AG04450 (cell line): ENCODE data around the gene FNDC3B. TPM values are rescaled to one million over a fixed set of nuclear protein-coding genes. Genes with fewer than 3 reads are reported as not detected.

Source experiments
- CTCF ChIA-PET: fragments of 300-600, 350-600 bp; formaldehyde crosslinking; extraction: SDS; loops from one replicate; lab custom pipeline; 2022; ENCODE audit warnings: antibody characterized with exemption, inconsistent platforms; lab: Charles Lee
- POLR2A ChIA-PET: fragments of 350-600 bp; formaldehyde crosslinking; extraction: SDS; loops from one replicate; lab custom pipeline; 2021; ENCODE audit warnings: antibody characterized with exemption, inconsistent platforms; lab: Yijun Ruan, JAX
- DNase-seq: peaks from one replicate; pipeline ENCODE4 v3.0.0-alpha.2; 2011; ENCODE audit warnings: low read depth, low spot score
- H3K27ac ChIP-seq: one replicate; pipeline ENCODE4 v1.5.1; 2012; ENCODE audit warnings: low read depth, low read length, control low read depth
- H3K27me3 ChIP-seq: one replicate; pipeline ENCODE4 v1.6.0; 2012; ENCODE audit warnings: low read length; ENCODE audit not compliant: control insufficient read depth, insufficient read depth
- H3K4me3 ChIP-seq: 2 replicates; pipeline ENCODE4 v1.5.1; 2011; ENCODE audit warnings: mild to moderate bottlenecking, low read depth, low read length, control low read depth
- H3K9me3 ChIP-seq: 2 replicates; pipeline ENCODE4 v1.5.1; 2012; ENCODE audit warnings: low read length; ENCODE audit not compliant: control insufficient read depth, insufficient read depth
- CTCF ChIP-seq: IDR thresholded peaks from 2 replicates; pipeline ENCODE4 v1.5.1; 2011; ENCODE audit warnings: low read depth, low read length, control low read depth, inconsistent platforms
- polyA plus RNA-seq: library from polyadenylated mRNA; depleted of rRNA; stranded (reverse); fragments of >200 nt; gene quantifications from 2 replicates; pipeline ENCODE4 v1.2.3, GENCODE V29; 2011

Gene FNDC3B
- polyA plus RNA-seq, 1 experiment = 39.5 TPM

DNA sequence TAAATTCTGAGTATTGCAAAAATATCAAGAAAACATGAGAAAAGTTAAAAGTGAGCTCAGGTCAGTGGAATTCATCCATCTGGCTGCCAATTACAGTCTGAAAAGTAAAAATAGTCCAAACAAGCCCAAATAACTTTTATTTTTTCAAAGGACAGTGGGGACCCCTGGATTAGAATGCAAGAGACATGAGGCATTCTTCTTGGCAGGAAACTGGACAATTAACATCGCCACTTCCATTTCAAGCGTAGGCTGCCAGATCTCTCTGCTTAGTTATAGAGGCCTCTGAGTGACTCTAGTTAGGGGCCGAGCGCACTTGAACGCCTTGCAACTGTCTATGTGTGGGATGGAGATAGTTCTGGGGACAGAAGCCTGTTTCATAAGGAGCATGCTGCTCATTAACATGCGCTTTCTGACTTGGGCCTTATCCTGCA, 219.7 kb downstream of the FNDC3B start:
- TF ChIP-seq CTCF = no peak
- Histone ChIP-seq H3K27me3 (no peaks in the 10 kb centered on the region), H3K4me3 (no peak overlapping the region), H3K9me3 (no peaks in the 10 kb centered on the region), H3K27ac (peak overlapping the region; percentile 54)
- DNase-seq = no peak
- ChIA-PET POLR2A (no interaction called here), CTCF (interaction anchor here (2.3 kb wide), 1 partner anchor 73 kb away, joined by 10 read pairs; no protein-coding TSS in a partner anchor)

GRCh38 chr3:172259726-172260248, 220.4 kb downstream of the FNDC3B start:
- ChIA-PET POLR2A (no interaction called here), CTCF (interaction anchor here (2.3 kb wide), 1 partner anchor 73 kb away, joined by 10 read pairs; no protein-coding TSS in a partner anchor)
- DNase-seq = no peak
- no peak for TF ChIP-seq CTCF
- Histone ChIP-seq H3K9me3 (no peaks in the 10 kb centered on the region), H3K27ac (no peak overlapping the region), H3K4me3 (no peak overlapping the region), H3K27me3 (no peaks in the 10 kb centered on the region)

DNA sequence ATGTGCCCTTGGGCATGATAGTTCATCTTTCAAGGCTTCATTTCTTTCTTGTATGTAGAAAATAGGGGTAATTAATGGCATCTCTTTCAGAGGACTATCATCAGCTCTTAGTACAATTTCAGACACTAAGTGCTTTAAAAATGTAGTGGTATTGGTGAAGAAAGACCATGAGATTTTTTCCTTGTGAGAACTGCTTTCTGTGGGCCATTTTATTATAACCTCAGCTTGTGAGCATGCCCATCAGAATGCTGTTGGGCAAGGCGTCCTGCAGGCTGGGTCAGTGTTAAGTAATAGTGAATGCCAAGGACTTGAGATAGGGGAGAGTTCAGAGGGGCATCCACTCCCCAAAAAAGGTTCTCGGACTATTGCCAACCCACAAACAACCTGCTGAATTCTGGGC, 221.0 kb downstream of the FNDC3B start:
- Histone ChIP-seq H3K9me3 (no peaks in the 10 kb centered on the region), H3K4me3 (no peak overlapping the region), H3K27me3 (no peaks in the 10 kb centered on the region), H3K27ac (no peak overlapping the region)
- TF ChIP-seq CTCF = no peak
- ChIA-PET POLR2A (no interaction called here), CTCF (interaction anchor here (2.3 kb wide), 1 partner anchor 72 kb away, joined by 10 read pairs; no protein-coding TSS in a partner anchor)
- no peak for DNase-seq

DNA sequence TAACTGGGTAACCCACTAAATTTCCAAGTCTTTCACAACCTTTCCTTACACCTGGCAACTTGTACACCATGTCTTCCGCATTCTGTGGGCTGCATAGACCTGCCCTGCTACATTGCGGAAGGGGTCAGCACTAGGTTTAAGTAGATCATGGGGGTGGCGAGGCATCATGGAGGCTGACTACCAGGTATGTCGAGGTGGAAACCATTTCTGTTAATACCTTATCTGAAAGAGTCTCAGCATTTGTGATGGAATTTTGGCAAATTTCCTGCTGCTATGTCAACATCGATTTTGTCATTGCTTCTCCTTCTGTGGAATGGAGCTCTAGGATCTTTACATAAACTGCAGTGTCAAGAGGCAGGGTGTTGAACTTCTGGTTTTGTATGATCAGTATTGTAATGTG, 221.7 kb downstream of the FNDC3B start:
- ChIA-PET CTCF (no interaction called here), POLR2A (no interaction called here)
- Histone ChIP-seq H3K4me3 (no peak overlapping the region), H3K9me3 (no peaks in the 10 kb centered on the region), H3K27me3 (no peaks in the 10 kb centered on the region), H3K27ac (no peak overlapping the region)
- no peak for DNase-seq
- no peak for TF ChIP-seq CTCF

GRCh38 chr3:172262991-172263608, 223.7 kb downstream of the FNDC3B start:
- no peak overlapping the region for H3K4me3 ChIP-seq
- no peak for TF ChIP-seq CTCF
- H3K9me3 ChIP-seq = no peaks in the 10 kb centered on the region
- ChIA-PET CTCF (interaction anchor here (1.5 kb wide), 1 partner anchor 69 kb away, joined by 6 read pairs; no protein-coding TSS in a partner anchor), POLR2A (no interaction called here)
- H3K27ac ChIP-seq = no peak overlapping the region
- DNase-seq = no peak
- no peaks in the 10 kb centered on the region for H3K27me3 ChIP-seq
